HepG2 (cell line): ENCODE data around the gene TUT1. TPM values are rescaled to one million over a fixed set of nuclear protein-coding genes. Genes with fewer than 3 reads are reported as not detected.

Experiments used
- FOXA1 ChIP-seq, 2 experiments: fragments of 450-650 bp in 1 of 2; sonication (generic) in 1 of 2; formaldehyde crosslinking in 1 of 2; IDR thresholded peaks; 2 replicates each; pipeline versions ENCODE4 v1.4.0 to v1.6.1; 2016 to 2020; ENCODE audit warnings: missing genetic modification reagents in 1 of 2
- KDM3A ChIP-seq: IDR thresholded peaks from 2 replicates; pipeline ENCODE4 v1.6.1; 2018; ENCODE audit warnings: low read depth, missing compliant biosample characterization
- KDM5A ChIP-seq: fragments of 200-600 bp; sonication (generic); IDR thresholded peaks from 2 replicates; pipeline ENCODE4 v1.7.0; 2018; ENCODE audit warnings: antibody characterized with exemption, mild to moderate bottlenecking, low read length, borderline replicate concordance
- MEF2D ChIP-seq: sonication (generic); formaldehyde crosslinking; IDR thresholded peaks from 2 replicates; pipeline ENCODE4 v1.5.1; 2020; ENCODE audit warnings: mild to moderate bottlenecking, missing genetic modification reagents
- MLXIP ChIP-seq: sonication (generic); formaldehyde crosslinking; IDR thresholded peaks from 2 replicates; pipeline ENCODE4 v1.9.0; 2021; ENCODE audit warnings: missing genetic modification reagents, borderline replicate concordance
- NCOA5 ChIP-seq: sonication (generic); formaldehyde crosslinking; IDR thresholded peaks from 2 replicates; pipeline ENCODE4 v1.4.0; 2020; ENCODE audit warnings: missing genetic modification reagents
- NFIC ChIP-seq: IDR thresholded peaks from 2 replicates; pipeline ENCODE4 v1.6.1; 2012; ENCODE audit warnings: mild to moderate bottlenecking, low read length, inconsistent platforms
- SIX4 ChIP-seq: sonication (generic); formaldehyde crosslinking; IDR thresholded peaks from 2 replicates; pipeline ENCODE4 v1.4.0; 2020; ENCODE audit warnings: missing genetic modification reagents
- TOPORS ChIP-seq: sonication (generic); formaldehyde crosslinking; IDR thresholded peaks from 2 replicates; pipeline ENCODE4 v1.8.0; 2023; ENCODE audit warnings: mild to moderate bottlenecking, missing genetic modification reagents
- ZNF589 ChIP-seq: sonication (generic); formaldehyde crosslinking; conservative IDR thresholded peaks from 2 replicates; pipeline ENCODE4 v1.8.0; 2022; ENCODE audit warnings: mild to moderate bottlenecking, moderate library complexity, missing genetic modification reagents
- polyA plus RNA-seq, 8 experiments: library from polyadenylated mRNA; depleted of rRNA in 3 of 8; stranded (reverse) in 7 of 8; unstranded in 1 of 8; fragments of >200 nt; fragmentation: Illumina TruSeq in 4 of 8; extraction: Trizol in 4 of 8; gene quantifications; 2 replicates each; pipeline versions ENCODE4 v1.2.1 to v1.2.3, GENCODE V29; 2011 to 2016; ENCODE audit warnings: low read depth in 4 of 8, missing spikeins in 1 of 8, mixed read lengths in 1 of 8; ENCODE audit not compliant: insufficient read depth in 1 of 8
- total RNA-seq, 5 experiments: library from RNA; depleted of rRNA; stranded (reverse); fragments of >200 nt; fragmentation: Illumina TruSeq; extraction: Trizol; gene quantifications; 2 replicates each; pipeline ENCODE4 v1.2.3, GENCODE V29; 2016; ENCODE audit warnings: low read depth in 1 of 5
- TF ChIP-seq, protein P1 (sequence below): sonication (generic); formaldehyde crosslinking; IDR thresholded peaks from 2 replicates; pipeline ENCODE4 v1.4.0; 2020; ENCODE audit warnings: low read depth, missing genetic modification reagents
- TF ChIP-seq, protein P2 (sequence below): sonication (generic); formaldehyde crosslinking; IDR thresholded peaks from 2 replicates; pipeline ENCODE4 v1.4.0; 2020; ENCODE audit warnings: missing genetic modification reagents
- TF ChIP-seq, protein P3 (sequence below): sonication (generic); formaldehyde crosslinking; IDR thresholded peaks from 2 replicates; pipeline ENCODE4 v1.4.0; 2020; ENCODE audit warnings: missing genetic modification reagents, borderline replicate concordance
- TF ChIP-seq, protein P4 (sequence below): IDR thresholded peaks from 2 replicates; pipeline ENCODE4 v1.6.1; 2016

Gene TUT1
- total and polyA plus RNA-seq, 2 of the 13 experiments (the other 11 are each of a cell fraction or from before 2014, with no cell fraction given) = 9.7 to 14.3 TPM

GRCh38 chr11:62547691-62548281 lies 43.5 kb downstream of the TUT1 start (continued):
- TF ChIP-seq, protein P1, sequence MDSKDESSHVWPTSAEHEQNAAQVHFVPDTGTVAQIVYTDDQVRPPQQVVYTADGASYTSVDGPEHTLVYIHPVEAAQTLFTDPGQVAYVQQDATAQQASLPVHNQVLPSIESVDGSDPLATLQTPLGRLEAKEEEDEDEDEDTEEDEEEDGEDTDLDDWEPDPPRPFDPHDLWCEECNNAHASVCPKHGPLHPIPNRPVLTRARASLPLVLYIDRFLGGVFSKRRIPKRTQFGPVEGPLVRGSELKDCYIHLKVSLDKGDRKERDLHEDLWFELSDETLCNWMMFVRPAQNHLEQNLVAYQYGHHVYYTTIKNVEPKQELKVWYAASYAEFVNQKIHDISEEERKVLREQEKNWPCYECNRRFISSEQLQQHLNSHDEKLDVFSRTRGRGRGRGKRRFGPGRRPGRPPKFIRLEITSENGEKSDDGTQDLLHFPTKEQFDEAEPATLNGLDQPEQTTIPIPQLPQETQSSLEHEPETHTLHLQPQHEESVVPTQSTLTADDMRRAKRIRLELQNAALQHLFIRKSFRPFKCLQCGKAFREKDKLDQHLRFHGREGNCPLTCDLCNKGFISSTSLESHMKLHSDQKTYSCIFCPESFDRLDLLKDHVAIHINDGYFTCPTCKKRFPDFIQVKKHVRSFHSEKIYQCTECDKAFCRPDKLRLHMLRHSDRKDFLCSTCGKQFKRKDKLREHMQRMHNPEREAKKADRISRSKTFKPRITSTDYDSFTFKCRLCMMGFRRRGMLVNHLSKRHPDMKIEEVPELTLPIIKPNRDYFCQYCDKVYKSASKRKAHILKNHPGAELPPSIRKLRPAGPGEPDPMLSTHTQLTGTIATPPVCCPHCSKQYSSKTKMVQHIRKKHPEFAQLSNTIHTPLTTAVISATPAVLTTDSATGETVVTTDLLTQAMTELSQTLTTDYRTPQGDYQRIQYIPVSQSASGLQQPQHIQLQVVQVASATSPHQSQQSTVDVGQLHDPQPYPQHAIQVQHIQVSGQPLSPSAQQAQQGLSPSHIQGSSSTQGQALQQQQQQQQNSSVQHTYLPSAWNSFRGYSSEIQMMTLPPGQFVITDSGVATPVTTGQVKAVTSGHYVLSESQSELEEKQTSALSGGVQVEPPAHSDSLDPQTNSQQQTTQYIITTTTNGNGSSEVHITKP (CRISPR knock-in tag) = peak; percentile 53; the same call in 1 of the 2 replicates
- TF ChIP-seq SIX4 (CRISPR knock-in tag) (peak; percentile 67; the same call in 1 of the 2 replicates), MLXIP (CRISPR knock-in tag) (no peak), KDM5A (no peak), NFIC (0 out of 2 replicates have a peak, but pooled peaks have one; percentile 49), ZNF589 (CRISPR knock-in tag) (no peak), FOXA1 (IDR thresholded peaks at IDR 0.05) (no peak), FOXA1 (CRISPR knock-in tag; IDR thresholded peaks at IDR 0.05) (peak; percentile 51), MEF2D (CRISPR knock-in tag) (peak; percentile 96), NCOA5 (CRISPR knock-in tag) (no peak), TOPORS (CRISPR knock-in tag) (no peak), KDM3A (CRISPR knock-in tag) (0 out of 2 replicates have a peak, but pooled peaks have one; percentile 34)
- TF ChIP-seq, protein P2, sequence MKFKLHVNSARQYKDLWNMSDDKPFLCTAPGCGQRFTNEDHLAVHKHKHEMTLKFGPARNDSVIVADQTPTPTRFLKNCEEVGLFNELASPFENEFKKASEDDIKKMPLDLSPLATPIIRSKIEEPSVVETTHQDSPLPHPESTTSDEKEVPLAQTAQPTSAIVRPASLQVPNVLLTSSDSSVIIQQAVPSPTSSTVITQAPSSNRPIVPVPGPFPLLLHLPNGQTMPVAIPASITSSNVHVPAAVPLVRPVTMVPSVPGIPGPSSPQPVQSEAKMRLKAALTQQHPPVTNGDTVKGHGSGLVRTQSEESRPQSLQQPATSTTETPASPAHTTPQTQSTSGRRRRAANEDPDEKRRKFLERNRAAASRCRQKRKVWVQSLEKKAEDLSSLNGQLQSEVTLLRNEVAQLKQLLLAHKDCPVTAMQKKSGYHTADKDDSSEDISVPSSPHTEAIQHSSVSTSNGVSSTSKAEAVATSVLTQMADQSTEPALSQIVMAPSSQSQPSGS (CRISPR knock-in tag) = peak; percentile 52; the same call in 1 of the 2 replicates
- TF ChIP-seq, protein P3, sequence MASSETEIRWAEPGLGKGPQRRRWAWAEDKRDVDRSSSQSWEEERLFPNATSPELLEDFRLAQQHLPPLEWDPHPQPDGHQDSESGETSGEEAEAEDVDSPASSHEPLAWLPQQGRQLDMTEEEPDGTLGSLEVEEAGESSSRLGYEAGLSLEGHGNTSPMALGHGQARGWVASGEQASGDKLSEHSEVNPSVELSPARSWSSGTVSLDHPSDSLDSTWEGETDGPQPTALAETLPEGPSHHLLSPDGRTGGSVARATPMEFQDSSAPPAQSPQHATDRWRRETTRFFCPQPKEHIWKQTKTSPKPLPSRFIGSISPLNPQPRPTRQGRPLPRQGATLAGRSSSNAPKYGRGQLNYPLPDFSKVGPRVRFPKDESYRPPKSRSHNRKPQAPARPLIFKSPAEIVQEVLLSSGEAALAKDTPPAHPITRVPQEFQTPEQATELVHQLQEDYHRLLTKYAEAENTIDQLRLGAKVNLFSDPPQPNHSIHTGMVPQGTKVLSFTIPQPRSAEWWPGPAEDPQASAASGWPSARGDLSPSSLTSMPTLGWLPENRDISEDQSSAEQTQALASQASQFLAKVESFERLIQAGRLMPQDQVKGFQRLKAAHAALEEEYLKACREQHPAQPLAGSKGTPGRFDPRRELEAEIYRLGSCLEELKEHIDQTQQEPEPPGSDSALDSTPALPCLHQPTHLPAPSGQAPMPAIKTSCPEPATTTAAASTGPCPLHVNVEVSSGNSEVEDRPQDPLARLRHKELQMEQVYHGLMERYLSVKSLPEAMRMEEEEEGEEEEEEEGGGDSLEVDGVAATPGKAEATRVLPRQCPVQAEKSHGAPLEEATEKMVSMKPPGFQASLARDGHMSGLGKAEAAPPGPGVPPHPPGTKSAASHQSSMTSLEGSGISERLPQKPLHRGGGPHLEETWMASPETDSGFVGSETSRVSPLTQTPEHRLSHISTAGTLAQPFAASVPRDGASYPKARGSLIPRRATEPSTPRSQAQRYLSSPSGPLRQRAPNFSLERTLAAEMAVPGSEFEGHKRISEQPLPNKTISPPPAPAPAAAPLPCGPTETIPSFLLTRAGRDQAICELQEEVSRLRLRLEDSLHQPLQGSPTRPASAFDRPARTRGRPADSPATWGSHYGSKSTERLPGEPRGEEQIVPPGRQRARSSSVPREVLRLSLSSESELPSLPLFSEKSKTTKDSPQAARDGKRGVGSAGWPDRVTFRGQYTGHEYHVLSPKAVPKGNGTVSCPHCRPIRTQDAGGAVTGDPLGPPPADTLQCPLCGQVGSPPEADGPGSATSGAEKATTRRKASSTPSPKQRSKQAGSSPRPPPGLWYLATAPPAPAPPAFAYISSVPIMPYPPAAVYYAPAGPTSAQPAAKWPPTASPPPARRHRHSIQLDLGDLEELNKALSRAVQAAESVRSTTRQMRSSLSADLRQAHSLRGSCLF (CRISPR knock-in tag) = no peak
- TF ChIP-seq, protein P4, sequence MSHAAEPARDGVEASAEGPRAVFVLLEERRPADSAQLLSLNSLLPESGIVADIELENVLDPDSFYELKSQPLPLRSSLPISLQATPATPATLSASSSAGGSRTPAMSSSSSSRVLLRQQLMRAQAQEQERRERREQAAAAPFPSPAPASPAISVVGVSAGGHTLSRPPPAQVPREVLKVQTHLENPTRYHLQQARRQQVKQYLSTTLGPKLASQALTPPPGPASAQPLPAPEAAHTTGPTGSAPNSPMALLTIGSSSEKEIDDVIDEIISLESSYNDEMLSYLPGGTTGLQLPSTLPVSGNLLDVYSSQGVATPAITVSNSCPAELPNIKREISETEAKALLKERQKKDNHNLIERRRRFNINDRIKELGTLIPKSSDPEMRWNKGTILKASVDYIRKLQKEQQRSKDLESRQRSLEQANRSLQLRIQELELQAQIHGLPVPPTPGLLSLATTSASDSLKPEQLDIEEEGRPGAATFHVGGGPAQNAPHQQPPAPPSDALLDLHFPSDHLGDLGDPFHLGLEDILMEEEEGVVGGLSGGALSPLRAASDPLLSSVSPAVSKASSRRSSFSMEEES (CRISPR knock-in tag) = 0 out of 2 replicates have a peak, but pooled peaks have one; percentile 32
